ENCODE data around the gene CHST8.

The CHST8 gene

DNA sequence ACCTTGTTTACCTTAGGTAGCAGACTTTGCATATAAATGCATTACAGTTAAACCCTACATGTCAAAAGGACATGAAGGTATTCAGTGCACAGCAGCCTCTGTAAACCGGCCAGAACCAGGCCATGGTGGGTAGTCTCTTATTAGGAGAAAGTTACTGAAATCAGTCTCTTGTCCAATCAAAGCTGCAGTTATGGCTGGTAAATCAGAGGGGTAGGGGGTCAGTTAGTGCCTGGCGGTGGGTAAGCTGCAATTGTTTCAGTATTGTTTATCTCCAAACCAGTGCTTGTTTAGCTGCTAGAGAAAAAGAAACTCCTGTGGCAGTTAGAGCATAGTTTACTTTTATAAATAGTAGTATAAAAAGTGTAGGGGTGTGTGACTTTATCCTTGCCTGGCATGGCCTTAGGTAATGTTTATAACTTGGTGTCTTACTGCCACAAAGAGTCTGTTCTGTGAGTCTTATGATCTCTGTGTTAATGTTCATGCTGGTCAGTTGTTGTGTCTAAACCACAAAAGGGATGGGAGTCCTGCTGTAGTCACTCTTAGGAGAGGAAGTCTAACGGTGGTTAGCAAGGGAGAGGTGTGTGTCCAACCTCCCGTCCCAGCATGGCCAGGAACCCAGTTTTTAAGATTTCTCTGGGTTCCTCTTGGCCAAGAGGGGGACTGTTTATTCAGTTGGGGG is 28.0 kb downstream of the CHST8 start:
- TF ChIP-seq EZH2phosphoT487 (conservative IDR thresholded peaks at IDR 0.05; ENCODE audit: low read length) (no peak), CTCF (IDR thresholded peaks at IDR 0.05; ENCODE audit: insufficient read depth, low read length, poor library complexity, severe bottlenecking) (no peak)
- no peaks in the 10 kb centered on the region for H3F3A ChIP-seq (ENCODE audit: insufficient read depth)
- no peaks in the 10 kb centered on the region for H3K79me2 ChIP-seq (ENCODE audit: insufficient read depth, low read length)
- H3K9ac ChIP-seq (ENCODE audit: low read length), result no peak overlapping the region
- H2AFZ ChIP-seq (ENCODE audit: low read depth, low read length, severe bottlenecking), result no peak overlapping the region
- no peak overlapping the region for H3K27ac ChIP-seq (ENCODE audit: low read depth, low read length)
- H3K9me3 ChIP-seq (ENCODE audit: insufficient read depth, low read length), result no peaks in the 10 kb centered on the region
- H3K27me3 ChIP-seq (ENCODE audit: low read length), result no peaks in the 10 kb centered on the region
- no peaks in the 10 kb centered on the region for H3K36me3 ChIP-seq (ENCODE audit: low read length)
- H3K4me2 ChIP-seq (ENCODE audit: low read depth, low read length, poor library complexity, severe bottlenecking), result no peak overlapping the region
- no peak overlapping the region for H3K4me3 ChIP-seq (ENCODE audit: insufficient read depth, low read length, poor library complexity, severe bottlenecking)
- H4K20me1 ChIP-seq (ENCODE audit: low read depth, low read length), result no peaks in the 10 kb centered on the region
- no peaks in the 10 kb centered on the region for H3K9me2 ChIP-seq (replicated peaks; ENCODE audit: insufficient read depth, low read length)

DNA sequence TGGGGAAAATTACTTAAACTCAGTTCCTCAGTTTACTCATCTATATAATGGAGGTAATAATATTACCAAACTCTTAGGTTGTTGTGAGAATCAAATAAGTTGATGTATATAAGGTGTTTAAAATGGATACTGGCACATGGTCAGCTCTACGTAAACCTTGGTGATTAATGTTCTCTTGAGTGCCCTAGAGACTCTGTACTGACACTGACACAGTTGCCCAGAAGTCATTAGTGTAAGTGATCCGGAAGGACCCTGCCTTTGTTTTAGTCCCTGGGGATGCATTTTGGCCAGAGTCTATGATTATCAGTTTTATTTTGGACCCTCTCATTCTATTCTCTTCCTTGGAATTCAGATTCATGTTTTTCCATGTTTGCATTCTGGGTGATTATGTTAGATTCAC is 31.9 kb downstream of the CHST8 start:
- no peaks in the 10 kb centered on the region for H3K36me3 ChIP-seq (ENCODE audit: low read length)
- no peaks in the 10 kb centered on the region for H4K20me1 ChIP-seq (ENCODE audit: low read depth, low read length)
- H3K79me2 ChIP-seq (ENCODE audit: insufficient read depth, low read length), result no peaks in the 10 kb centered on the region
- no peaks in the 10 kb centered on the region for H3F3A ChIP-seq (ENCODE audit: insufficient read depth)
- no peaks in the 10 kb centered on the region for H3K9me2 ChIP-seq (replicated peaks; ENCODE audit: insufficient read depth, low read length)
- no peak overlapping the region for H3K4me3 ChIP-seq (ENCODE audit: insufficient read depth, low read length, poor library complexity, severe bottlenecking)
- H3K9ac ChIP-seq (ENCODE audit: low read length), result no peak overlapping the region
- TF ChIP-seq EZH2phosphoT487 (conservative IDR thresholded peaks at IDR 0.05; ENCODE audit: low read length) (no peak), CTCF (IDR thresholded peaks at IDR 0.05; ENCODE audit: insufficient read depth, low read length, poor library complexity, severe bottlenecking) (no peak)
- H3K27me3 ChIP-seq (ENCODE audit: low read length), result no peaks in the 10 kb centered on the region
- no peak overlapping the region for H2AFZ ChIP-seq (ENCODE audit: low read depth, low read length, severe bottlenecking)
- H3K9me3 ChIP-seq (ENCODE audit: insufficient read depth, low read length), result no peaks in the 10 kb centered on the region
- H3K4me2 ChIP-seq (ENCODE audit: low read depth, low read length, poor library complexity, severe bottlenecking), result no peak overlapping the region
- H3K27ac ChIP-seq (ENCODE audit: low read depth, low read length), result no peak overlapping the region

DNA sequence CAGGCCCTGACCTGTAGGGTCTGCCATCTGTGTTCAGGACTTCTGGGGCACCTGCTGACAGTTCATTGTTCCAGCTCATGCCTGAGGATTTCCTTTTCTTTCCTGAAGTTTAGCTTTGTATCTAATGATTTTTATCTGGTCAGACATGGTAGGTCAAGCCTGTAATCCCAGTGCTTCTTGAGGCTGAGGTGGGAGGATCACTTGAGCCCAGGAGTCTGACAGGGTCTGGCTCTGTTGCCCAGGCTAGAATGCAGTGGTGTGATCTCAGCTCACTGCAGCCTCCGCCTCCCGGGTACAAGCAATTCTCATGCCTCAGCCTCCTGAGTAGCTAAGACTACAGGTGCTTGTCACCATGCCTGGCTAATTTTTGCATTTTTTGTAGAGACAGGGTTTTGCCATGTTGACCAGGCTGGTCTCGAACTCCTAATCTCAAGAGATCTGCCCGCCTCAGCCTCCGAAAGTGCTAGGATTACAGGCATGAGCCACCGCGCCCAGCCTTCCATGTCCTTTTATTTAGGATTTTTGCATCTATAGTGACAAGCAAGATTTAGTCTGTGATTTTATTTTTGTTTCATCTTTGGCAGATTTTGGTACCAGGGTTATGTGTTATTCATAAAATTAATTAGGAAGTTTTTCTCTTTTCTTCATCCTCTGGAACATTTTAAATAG is 33.2 kb downstream of the CHST8 start:
- Histone ChIP-seq H3K79me2 (ENCODE audit: insufficient read depth, low read length) (no peaks in the 10 kb centered on the region), H3K27ac (ENCODE audit: low read depth, low read length) (no peak overlapping the region), H3K9ac (ENCODE audit: low read length) (no peak overlapping the region), H3F3A (ENCODE audit: insufficient read depth) (no peaks in the 10 kb centered on the region), H3K9me2 (replicated peaks; ENCODE audit: insufficient read depth, low read length) (no peaks in the 10 kb centered on the region), H3K4me2 (ENCODE audit: low read depth, low read length, poor library complexity, severe bottlenecking) (no peak overlapping the region), H3K4me3 (ENCODE audit: insufficient read depth, low read length, poor library complexity, severe bottlenecking) (no peak overlapping the region), H2AFZ (ENCODE audit: low read depth, low read length, severe bottlenecking) (no peak overlapping the region), H3K9me3 (ENCODE audit: insufficient read depth, low read length) (no peaks in the 10 kb centered on the region), H4K20me1 (ENCODE audit: low read depth, low read length) (no peaks in the 10 kb centered on the region), H3K27me3 (ENCODE audit: low read length) (no peaks in the 10 kb centered on the region), H3K36me3 (ENCODE audit: low read length) (no peaks in the 10 kb centered on the region)
- TF ChIP-seq EZH2phosphoT487 (conservative IDR thresholded peaks at IDR 0.05; ENCODE audit: low read length), result no peak
- no peak for TF ChIP-seq CTCF (IDR thresholded peaks at IDR 0.05; ENCODE audit: insufficient read depth, low read length, poor library complexity, severe bottlenecking)
